Mesenchymal stem cell (in vitro differentiated cells and primary cell): ENCODE measurements around the gene C3orf49.
A peak's percentile ranks its signal among the peaks of the same experiment; 100 is the strongest.

ENCODE experiments used
- DNase-seq: peaks from one replicate; pipeline ENCODE4 v3.0.0-alpha.2; 2013
- H2AFZ ChIP-seq: one replicate; pipeline ENCODE4 v1.6.1; 2013; ENCODE audit warnings: low read depth, mild to moderate bottlenecking, control low read depth, inconsistent platforms, low read length, moderate library complexity
- H2AK5ac ChIP-seq: 2 replicates; pipeline ENCODE4 v1.6.1; 2013; ENCODE audit warnings: low read length, moderate library complexity, mild to moderate bottlenecking, inconsistent platforms; ENCODE audit not compliant: severe bottlenecking
- H2BK120ac ChIP-seq: one replicate; pipeline ENCODE4 v1.6.1; 2013; ENCODE audit warnings: low read depth, mild to moderate bottlenecking, inconsistent platforms, low read length, moderate library complexity
- H2BK12ac ChIP-seq, 2 experiments: one replicate each; pipeline ENCODE4 v1.6.1; 2013; ENCODE audit warnings: inconsistent platforms in 2 of 2, low read length in 2 of 2, mild to moderate bottlenecking in 2 of 2, moderate library complexity in 2 of 2, control low read depth in 1 of 2
- H2BK15ac ChIP-seq: one replicate; pipeline ENCODE4 v1.6.1; 2013; ENCODE audit warnings: mild to moderate bottlenecking, low read depth, inconsistent platforms; ENCODE audit not compliant: poor library complexity, severe bottlenecking
- H2BK5ac ChIP-seq: 2 replicates; pipeline ENCODE4 v1.6.1; 2013; ENCODE audit warnings: low read depth, mild to moderate bottlenecking, low read length, control low read depth, inconsistent platforms; ENCODE audit not compliant: poor library complexity, severe bottlenecking
- H3K14ac ChIP-seq, 2 experiments: one replicate each; pipeline ENCODE4 v1.6.1; 2013; ENCODE audit warnings: inconsistent platforms in 2 of 2, low read length in 2 of 2, control low read depth in 1 of 2, mild to moderate bottlenecking in 1 of 2, moderate library complexity in 1 of 2
- H3K18ac ChIP-seq, 2 experiments: one replicate each; pipeline ENCODE4 v1.6.1; 2013; ENCODE audit warnings: inconsistent platforms in 2 of 2, low read length in 2 of 2, control low read depth in 1 of 2, low read depth in 1 of 2, mild to moderate bottlenecking in 1 of 2
- H3K23ac ChIP-seq, 2 experiments: one replicate each; pipeline ENCODE4 v1.6.1; 2013; ENCODE audit warnings: inconsistent platforms in 2 of 2, low read length in 2 of 2, mild to moderate bottlenecking in 2 of 2, moderate library complexity in 2 of 2, control low read depth in 1 of 2
- H3K27ac ChIP-seq: 2 replicates; pipeline ENCODE4 v1.5.1; 2013; ENCODE audit warnings: mild to moderate bottlenecking, moderate library complexity, low read length, control low read depth, inconsistent platforms; ENCODE audit not compliant: poor library complexity, severe bottlenecking
- H3K27me3 ChIP-seq, 2 experiments: 2 replicates each; pipeline versions ENCODE4 v1.6.1 to v1.7.0; 2013; ENCODE audit warnings: low read length in 2 of 2, mild to moderate bottlenecking in 2 of 2, moderate library complexity in 2 of 2, control low read depth in 1 of 2, inconsistent platforms in 1 of 2; ENCODE audit not compliant: control insufficient read depth in 1 of 2, insufficient read depth in 1 of 2
- H3K36me3 ChIP-seq, 2 experiments: 2 replicates each; pipeline versions ENCODE4 v1.6.1 to v1.7.0; 2013; ENCODE audit warnings: low read length in 2 of 2, control low read depth in 1 of 2, inconsistent platforms in 1 of 2, low read depth in 1 of 2, mild to moderate bottlenecking in 1 of 2; ENCODE audit not compliant: insufficient read depth in 2 of 2, control insufficient read depth in 1 of 2
- H3K4ac ChIP-seq, 2 experiments: one replicate each; pipeline ENCODE4 v1.6.1; 2013; ENCODE audit warnings: inconsistent platforms in 2 of 2, low read length in 2 of 2, mild to moderate bottlenecking in 2 of 2, moderate library complexity in 2 of 2, control low read depth in 1 of 2, low read depth in 1 of 2
- H3K4me1 ChIP-seq: 2 replicates; pipeline ENCODE4 v1.6.1; 2013; ENCODE audit warnings: low read depth, low read length, control low read depth; ENCODE audit not compliant: control insufficient read depth, insufficient read depth
- H3K4me2 ChIP-seq: 2 replicates; pipeline ENCODE4 v1.6.1; 2013; ENCODE audit warnings: low read length, mild to moderate bottlenecking, inconsistent platforms; ENCODE audit not compliant: poor library complexity, severe bottlenecking
- H3K4me3 ChIP-seq, 2 experiments: 2 replicates each; pipeline versions ENCODE4 v1.5.1 to v1.7.0; 2013; ENCODE audit warnings: low read length in 2 of 2, mild to moderate bottlenecking in 2 of 2, control low read depth in 1 of 2, low read depth in 1 of 2; ENCODE audit not compliant: insufficient read depth in 1 of 2
- H3K79me1 ChIP-seq: replicated peaks from 2 replicates; pipeline ENCODE4 v1.6.1; 2013; ENCODE audit warnings: mild to moderate bottlenecking, control low read depth, low read length, inconsistent platforms; ENCODE audit not compliant: poor library complexity, severe bottlenecking
- H3K9ac ChIP-seq: 2 replicates; pipeline ENCODE4 v1.7.0; 2013; ENCODE audit warnings: mild to moderate bottlenecking, low read length, moderate library complexity
- H3K9me3 ChIP-seq: 2 replicates; pipeline ENCODE4 v1.7.0; 2013; ENCODE audit warnings: mild to moderate bottlenecking, low read length; ENCODE audit not compliant: control insufficient read depth
- H4K8ac ChIP-seq: one replicate; pipeline ENCODE4 v1.6.1; 2013; ENCODE audit warnings: inconsistent platforms, mild to moderate bottlenecking, low read length, moderate library complexity
- H4K91ac ChIP-seq: one replicate; pipeline ENCODE4 v1.6.1; 2013; ENCODE audit warnings: mild to moderate bottlenecking, low read length, inconsistent platforms
- WGBS: methylation state at CpG from one replicate; pipeline ENCODE4 v1.1.7; 2013; ENCODE audit warnings: mixed read lengths; 5-methylcytosine and 5-hydroxymethylcytosine counted together

The C3orf49 gene

DNA sequence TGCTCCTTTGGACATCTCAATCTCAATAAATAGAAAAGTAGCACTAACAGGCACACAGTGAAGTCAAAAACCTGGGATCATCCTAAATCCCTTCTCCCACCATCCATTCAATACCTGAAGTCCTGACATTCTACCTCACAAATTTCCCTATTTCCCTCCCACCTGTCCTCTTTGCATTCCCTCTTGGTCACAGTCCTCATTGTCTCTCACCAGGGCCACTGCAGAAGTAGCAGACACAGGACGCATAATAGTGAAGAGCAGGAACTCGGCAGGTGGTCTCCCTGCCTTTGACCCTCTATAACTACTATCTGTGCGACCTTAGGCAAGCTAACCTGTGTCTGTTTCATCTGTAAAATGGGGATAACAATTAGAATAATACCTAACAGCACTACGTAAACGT, 42.2 kb downstream of the C3orf49 start:
- Histone ChIP-seq H2AFZ (no peak overlapping the region), H3K27ac (no peak overlapping the region), H4K8ac (no peak overlapping the region), H4K91ac (no peak overlapping the region), H2AK5ac (peak overlapping the region; percentile 72), H3K27me3 (no peaks in the 10 kb centered on the region), H3K18ac (no peak overlapping the region), H2BK15ac (no peak overlapping the region), H3K4me2 (no peak overlapping the region), H3K4ac (no peak overlapping the region), H3K9ac (no peak overlapping the region), H3K36me3 (peaks cover 0 to 2% of the 10 kb centered on the region in 2 experiments), H3K9me3 (no peaks in the 10 kb centered on the region), H3K14ac (no peak overlapping the region), H3K4me3 (no peak overlapping the region), H3K4me1 (peaks cover 4% of the 10 kb centered on the region), H2BK120ac (no peak overlapping the region), H2BK12ac (no peak overlapping the region), H2BK5ac (no peak overlapping the region), H3K23ac (no peak overlapping the region), H3K79me1 (peaks cover 19% of the 10 kb centered on the region)
- DNase-seq = no peak
- WGBS = 86% methylated on average over 2 of the region's 5 CpGs

DNA sequence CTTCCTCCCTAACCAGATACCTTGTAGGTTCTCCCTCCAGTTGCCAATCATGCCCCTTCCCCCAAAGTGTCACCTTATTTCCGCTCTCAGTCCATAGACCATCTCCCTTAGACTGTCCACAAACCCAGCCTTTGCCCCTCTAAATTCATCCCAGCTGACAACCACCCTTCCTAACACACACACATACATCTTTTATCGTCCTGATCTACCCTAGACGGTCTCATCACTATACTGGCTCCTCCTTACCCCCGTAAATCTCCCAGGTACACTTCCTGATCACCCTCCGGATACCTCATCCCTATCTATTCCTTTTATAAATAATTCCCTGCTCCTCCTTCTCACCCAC, 43.7 kb downstream of the C3orf49 start:
- Histone ChIP-seq H4K91ac (no peak overlapping the region), H2BK12ac (no peak overlapping the region), H3K9me3 (no peaks in the 10 kb centered on the region), H3K4me3 (peak overlapping the region; percentile 74 to 91), H3K27ac (no peak overlapping the region), H2BK120ac (no peak overlapping the region), H2AK5ac (peak overlapping the region; percentile 70), H3K23ac (peak overlapping the region in 1 of 2 experiments; percentile 81), H2BK5ac (no peak overlapping the region), H3K18ac (peak overlapping the region in 1 of 2 experiments; percentile 15), H3K9ac (peak overlapping the region; percentile 95), H3K79me1 (peaks cover 23% of the 10 kb centered on the region), H2AFZ (no peak overlapping the region), H3K36me3 (peaks cover 4 to 12% of the 10 kb centered on the region in 2 experiments), H2BK15ac (no peak overlapping the region), H3K14ac (peak overlapping the region in 1 of 2 experiments; percentile 58), H3K4me1 (peaks cover 4% of the 10 kb centered on the region), H3K4me2 (peak overlapping the region; percentile 76), H3K27me3 (no peaks in the 10 kb centered on the region), H3K4ac (peak overlapping the region in 1 of 2 experiments; percentile 50), H4K8ac (peak overlapping the region; percentile 67)
- DNase-seq = no peak
- WGBS = 35% methylated on average over 5 of the region's 5 CpGs

DNA sequence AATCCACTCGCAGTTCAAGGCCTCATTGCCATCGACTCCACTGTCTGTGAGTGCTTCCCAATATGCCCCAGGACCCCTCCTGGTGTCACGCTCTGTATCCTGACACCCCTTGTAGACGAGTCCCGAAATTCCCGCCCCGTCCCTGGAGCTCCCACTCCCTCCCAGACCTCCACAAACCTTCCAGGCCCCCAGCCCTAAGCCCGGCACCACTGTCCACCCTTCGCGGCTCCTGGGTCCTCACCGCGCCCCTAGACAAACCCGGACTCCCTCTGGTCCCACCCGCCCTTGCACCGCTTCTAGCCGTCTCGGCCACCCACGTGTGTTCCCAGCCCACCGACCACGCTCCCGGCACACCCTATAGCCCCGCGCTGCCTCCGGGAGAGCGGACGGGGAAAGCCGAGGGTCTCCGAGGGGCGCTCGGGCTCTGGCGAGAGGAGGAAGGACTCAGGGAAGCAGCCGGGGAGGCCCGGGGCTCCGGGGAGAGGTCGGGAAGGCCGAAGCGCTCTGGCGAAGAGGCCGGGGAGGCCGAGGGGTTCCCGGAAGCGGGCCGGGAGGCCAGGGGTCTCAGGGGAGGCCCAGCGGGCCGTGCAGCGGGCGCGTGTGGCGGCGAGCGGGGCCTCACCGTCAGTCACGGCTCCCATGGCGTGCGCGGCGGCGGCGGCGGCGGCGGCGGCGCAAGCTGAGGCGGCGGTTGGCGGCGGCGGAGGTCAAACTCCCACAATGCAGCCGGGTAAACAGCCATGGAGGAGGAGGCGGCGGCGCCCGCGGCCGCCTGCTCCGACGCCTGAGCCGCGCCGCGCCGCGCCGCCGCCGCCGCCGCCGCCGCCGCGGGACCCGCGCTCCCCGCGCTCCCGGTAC, 44.3 kb downstream of the C3orf49 start, which contains the start of the genes ATXN7 and THOC7:
TSS of gene ATXN7 (plus strand) at position 718 of the 858 bp plus-strand sequence. CDS start 48,732 bp downstream, outside the sequence.
TSS of gene THOC7 (minus strand) at position 656 of the 858 bp plus-strand sequence. CDS start at position 641, 15 bp downstream.
- peak within 1 kb of the TSS; percentile 1 for H2AFZ ChIP-seq
- H3K4ac ChIP-seq = peak within 1 kb of the TSS; percentile 56 to 76
- peak within 1 kb of the TSS; percentile 95 for H3K9ac ChIP-seq
- H3K18ac ChIP-seq = peak within 1 kb of the TSS; percentile 81 to 97
- H4K91ac ChIP-seq = peak within 1 kb of the TSS; percentile 93
- peak; percentile 74 for DNase-seq
- peak within 1 kb of the TSS; percentile 80 for H2BK15ac ChIP-seq
- peak within 1 kb of the TSS; percentile 82 for H4K8ac ChIP-seq
- peak within 1 kb of the TSS; percentile 76 for H3K4me2 ChIP-seq
- H3K4me1 ChIP-seq = peaks cover 4% of the 10 kb centered on the region
- WGBS = under 1% methylated on average over 59 of the region's 98 CpGs
- H2BK5ac ChIP-seq = peak within 1 kb of the TSS; percentile 71
- H3K14ac ChIP-seq = peak within 1 kb of the TSS; percentile 58 to 77
- peak within 1 kb of the TSS; percentile 70 for H2AK5ac ChIP-seq
- peaks cover 4 to 13% of the 10 kb centered on the region in 2 experiments for H3K36me3 ChIP-seq
- peak within 1 kb of the TSS in 1 of 2 experiments; percentile 71 for H2BK12ac ChIP-seq
- H3K27ac ChIP-seq = peak within 1 kb of the TSS; percentile 1
- H3K27me3 ChIP-seq = no peaks in the 10 kb centered on the region
- peaks cover 26% of the 10 kb centered on the region for H3K79me1 ChIP-seq
- peak within 1 kb of the TSS in 1 of 2 experiments; percentile 94 for H3K23ac ChIP-seq
- H2BK120ac ChIP-seq = peak within 1 kb of the TSS; percentile 95
- H3K4me3 ChIP-seq = peak within 1 kb of the TSS; percentile 74 to 91
- no peaks in the 10 kb centered on the region for H3K9me3 ChIP-seq
